Measurements from ENCODE around the gene HSD11B1L.
"Not testable (repeated sequence)": the region's sequence is repeated elsewhere in the genome, so short reads cannot be mapped to it uniquely, and the experiment has no call there.

The HSD11B1L gene

DNA sequence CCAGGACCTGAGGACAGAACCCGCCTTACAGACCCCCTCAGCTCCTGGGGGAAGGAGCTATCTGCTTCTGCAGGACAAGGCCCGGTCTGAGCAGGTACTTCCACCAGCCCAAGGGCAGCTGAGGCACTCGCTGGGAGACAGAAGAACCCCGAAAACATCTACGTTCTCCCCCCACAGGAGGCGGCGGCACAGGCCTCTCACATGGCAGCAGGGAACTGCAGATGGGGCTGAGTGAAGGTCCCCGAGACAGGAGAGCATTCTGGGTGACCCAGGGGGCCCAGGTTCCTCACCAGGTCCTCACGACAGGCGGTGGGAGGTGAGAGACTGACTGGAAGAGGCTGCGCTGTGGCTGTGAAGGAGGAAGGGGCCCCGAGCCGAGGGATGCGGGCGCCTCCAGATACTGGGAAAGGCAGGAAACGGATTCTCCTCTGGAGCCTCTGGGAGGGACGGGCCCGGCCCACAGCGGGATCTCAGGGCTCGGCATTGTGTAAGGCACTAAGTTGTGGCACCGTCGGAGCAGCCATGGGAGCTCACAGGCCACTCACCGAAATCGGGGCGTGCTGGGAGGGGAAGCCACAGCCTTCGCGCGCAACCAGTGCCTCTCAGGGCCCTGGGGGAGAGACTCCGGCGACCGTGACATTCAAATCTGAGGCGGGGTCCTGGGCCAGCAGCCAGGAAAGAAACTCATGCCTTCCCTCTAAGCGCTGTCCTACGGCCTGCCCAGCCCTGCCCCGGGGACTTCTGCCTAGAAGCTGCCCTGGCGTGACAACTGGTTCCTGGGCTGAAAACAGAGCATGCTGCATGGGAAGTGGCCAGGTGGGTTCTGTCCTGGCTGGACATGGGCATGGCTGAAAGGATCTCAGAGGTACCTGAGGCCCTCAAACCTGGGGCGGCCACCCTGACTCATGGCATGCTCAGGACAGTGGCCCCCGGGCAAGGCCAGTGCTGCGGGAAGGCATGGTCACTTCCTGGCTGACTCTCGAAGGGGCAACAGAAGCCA is 23.3 kb downstream of the HSD11B1L start:
- DNase-seq: no peak

DNA sequence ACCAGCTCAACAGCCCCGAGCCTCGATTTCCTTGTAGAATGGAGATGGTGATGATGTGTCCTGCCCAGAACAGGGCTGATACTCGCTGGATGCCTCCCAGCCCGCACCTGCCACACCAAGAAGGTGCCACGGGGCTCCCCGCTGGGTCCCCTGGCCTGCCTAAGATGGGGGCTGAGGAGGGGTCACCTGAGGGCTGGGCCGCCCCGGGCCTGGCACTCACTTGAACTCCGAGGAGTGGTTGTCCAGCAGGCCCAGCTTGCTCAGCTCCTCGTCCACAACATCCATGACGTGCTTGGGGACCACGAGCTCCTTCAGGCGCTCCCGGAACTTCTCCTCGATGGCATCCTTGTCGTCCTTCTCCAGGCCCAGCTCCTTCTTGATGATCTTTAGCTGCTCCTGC is 24.7 kb downstream of the HSD11B1L start:
- no peak for DNase-seq

DNA sequence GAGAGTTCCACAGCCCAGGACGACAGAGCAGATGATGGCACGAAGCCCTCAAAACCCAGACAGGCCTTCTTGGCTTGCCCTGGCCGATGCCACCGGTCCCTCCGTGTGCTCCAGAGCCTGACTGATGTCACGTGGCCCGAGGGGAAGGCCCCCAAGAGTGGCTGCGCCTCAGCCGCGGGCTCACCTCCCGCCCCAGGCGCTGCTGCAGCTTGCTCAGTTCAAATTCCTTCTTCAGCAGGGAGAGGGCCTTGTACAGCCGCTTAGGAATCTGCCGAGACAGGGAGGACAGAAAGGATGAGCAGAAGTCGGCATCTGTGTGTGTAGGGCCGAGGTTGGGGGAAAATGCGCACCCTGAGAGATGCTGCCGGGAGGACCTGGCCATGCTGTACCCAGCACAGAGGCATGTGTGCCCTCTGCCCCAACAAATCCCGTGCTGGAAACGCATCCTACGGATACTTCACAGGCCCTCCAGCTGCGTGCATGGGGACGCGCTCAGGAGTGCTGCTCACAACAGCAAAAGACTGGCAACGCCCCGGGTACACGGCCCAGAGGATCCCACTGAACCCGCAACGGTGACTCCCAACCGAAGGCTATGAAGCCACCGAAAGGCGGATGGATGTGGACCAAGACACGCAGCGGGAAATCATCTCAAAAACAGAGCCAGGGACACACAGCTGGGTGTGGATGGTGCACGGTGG is 26.2 kb downstream of the HSD11B1L start:
- no peak for DNase-seq

DNA sequence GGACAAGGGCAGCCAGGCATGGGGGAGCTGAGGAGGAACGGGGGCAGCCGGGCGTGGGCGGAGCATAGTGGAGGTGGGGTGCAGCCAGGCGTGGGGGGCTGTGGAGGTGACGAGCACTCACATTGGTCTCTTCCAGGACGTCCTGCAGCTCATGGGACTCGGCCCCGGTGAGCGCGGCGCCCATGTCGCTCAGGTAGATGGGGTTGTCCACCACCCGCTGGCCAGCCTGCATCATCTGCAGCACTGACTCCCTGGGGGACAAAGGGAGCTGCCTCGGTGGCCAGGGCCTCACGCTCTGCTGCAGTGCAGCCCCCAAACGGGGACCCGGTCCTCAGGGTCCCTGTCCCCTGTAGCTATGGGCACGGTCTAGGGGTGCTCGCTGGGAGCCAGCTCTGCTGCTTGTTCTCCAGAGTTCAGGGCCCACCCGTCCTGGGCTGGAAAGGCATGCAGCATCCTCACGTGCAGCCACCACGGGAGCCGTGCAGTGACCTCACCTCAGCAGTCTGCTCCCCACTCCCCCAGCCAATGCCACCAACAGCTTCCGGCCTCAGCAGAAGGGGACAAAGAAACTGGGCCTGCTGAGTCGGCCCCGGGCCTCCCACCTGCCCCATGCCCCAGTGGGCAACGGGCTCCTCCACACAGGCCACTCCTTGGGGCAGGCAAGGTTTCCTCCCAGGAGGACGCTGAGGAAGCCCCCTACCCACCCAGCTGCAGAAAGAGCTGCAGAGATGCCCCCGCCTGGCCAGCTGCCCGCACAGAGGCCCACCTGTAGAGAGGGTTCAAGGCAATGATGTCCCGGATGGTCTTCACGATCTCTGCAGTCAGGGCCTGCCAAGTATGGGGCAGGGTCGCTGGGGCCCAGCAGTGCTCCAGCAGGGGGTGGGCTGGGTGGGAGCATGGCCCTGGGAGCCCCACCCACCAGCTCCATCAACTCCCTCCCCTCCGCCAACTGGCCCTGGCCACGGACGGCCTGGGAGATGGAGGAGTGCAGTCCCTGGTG is 27.0 kb downstream of the HSD11B1L start:
- no peak for DNase-seq

DNA sequence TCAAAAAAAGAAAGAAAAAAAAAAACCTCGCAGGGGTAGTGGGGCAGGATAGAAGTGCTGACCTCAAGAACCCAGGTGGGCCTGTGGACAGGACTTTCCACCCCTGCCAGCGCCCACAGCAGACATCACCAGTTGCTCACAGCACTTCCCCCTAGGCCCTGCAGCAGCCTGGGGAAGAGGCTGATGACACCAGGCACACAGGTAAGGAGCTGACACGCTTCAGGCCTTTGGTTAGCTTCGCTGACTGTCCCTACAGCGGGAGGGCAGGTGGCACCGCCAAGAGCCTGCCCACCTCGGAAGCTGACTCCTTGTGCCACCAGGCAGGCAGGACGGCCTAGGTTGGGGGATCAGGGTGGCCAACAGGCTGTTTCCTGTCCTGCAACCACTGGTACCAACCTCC is 30.2 kb downstream of the HSD11B1L start:
- DNase-seq: no peak

DNA sequence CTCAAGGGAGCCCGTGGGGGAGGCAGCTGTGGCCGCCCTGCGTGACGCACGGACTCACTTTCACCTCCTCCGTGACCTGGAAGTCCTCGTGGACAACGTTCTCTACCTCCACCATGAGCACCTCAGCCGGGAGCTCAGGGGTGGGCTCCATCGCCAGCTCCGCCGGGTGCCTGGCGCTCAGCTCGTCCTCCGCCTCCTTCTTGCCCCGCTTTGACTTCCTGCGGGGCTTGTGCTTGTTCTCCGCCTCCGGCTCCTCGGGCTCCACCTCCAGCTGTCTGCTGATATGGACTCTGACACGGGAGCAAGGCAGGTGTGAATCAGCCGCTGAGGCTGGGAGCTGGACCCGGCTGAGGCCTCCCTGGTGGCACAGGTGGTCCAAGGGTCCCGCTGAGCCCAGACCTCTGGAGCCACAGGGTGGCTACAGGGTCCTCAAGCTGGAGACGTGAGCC is 30.9 kb downstream of the HSD11B1L start:
- no peak for DNase-seq

DNA sequence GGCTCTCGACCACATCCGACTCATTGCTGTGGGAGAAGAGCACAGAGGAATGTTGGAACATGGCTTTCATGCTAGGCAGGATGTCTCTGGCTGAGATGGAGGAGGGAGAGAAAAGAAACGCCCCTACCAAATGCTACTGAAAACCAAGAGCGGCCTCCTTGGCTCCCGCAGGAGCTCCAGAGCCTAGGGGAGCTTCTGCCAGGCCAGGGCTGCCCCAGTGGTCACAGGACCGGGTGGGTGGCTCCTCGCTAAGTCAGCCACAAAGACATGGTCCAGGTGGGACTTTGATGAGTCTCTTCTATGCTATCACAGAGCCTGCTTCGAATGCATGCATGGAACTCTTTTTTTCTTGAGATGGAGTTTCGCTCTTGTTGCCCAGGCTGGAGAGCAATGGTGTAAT is 32.4 kb downstream of the HSD11B1L start:
- DNase-seq: no peak

DNA sequence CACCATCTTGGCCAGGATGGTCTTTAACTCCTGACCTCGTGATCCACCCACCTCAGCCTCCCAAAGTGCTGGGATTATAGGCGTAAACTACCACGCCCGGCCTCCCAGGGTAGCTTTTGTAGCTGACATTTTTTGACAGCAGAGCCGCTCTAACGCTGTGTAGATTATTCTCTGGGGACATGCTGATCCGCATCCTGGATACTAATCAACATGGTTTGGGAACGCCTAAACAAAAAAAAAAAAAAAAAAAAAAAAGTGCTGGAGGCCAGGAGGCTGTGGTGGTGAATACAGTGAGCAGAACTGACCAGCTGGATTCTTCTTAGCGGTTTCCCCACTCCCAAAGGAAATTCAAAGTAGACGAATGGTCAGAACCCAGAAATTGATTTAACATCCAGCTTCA is 34.0 kb downstream of the HSD11B1L start:
- DNase-seq: no peak

DNA sequence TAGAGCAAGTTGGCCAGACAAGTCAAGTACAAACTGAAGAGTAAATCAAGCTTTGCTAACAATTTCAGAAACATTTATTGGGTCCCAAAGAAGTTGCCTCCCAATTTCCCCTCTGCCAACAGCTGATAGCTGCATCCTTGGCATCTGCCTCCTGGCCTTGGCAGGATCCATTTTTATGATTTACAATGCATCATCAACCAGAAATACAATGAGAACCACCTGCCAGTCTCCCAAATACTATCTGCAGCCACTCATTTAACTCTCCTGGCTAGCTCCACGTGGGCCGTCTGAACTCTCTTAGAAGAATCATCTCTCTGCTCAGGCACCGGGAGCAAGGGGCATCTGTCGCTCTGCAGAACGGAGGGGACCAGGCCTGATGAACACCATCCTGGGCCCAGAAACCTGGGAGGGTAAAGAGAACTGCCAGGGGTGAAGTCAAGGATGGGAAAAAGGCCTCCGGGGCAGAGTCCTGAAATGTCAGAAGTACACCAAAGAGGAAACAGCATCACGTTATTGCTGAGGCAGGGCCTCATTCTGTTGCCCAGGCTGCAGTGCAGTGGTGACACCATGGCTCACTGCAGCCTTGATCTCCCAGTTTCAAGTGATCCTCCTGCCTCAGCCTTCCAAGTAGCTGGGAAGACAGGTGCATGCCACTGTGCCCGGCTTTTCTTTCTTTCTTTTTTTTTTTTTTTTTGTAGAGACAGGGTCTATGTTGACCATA is 36.5 kb downstream of the HSD11B1L start:
- no peak for DNase-seq

DNA sequence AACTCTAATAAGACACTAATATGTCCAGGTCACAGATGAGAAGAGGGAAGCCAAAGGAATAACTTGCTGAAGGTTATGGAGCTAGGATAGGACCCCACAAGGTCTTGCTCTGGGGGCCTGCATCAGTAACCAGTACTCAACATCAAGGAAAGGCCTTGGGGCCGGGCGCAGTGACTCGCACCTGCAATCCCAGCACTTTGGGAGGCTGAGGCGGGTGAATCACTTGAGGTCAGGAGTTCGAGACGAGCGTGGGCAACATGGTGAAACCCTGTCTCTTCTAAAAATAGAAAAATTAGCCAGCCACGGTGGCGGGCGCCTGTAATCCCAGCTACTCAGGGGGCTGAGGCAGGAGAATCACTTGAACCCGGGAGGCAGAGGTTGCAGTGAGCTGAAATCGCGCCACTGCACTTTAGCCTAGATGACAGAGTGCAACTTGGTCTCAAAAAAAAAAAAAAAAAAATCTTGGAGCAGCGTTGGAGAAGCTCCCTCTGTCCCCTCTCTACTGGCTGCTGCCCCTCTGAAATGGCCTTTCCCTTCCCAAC is 37.3 kb downstream of the HSD11B1L start:
- DNase-seq: no peak

DNA sequence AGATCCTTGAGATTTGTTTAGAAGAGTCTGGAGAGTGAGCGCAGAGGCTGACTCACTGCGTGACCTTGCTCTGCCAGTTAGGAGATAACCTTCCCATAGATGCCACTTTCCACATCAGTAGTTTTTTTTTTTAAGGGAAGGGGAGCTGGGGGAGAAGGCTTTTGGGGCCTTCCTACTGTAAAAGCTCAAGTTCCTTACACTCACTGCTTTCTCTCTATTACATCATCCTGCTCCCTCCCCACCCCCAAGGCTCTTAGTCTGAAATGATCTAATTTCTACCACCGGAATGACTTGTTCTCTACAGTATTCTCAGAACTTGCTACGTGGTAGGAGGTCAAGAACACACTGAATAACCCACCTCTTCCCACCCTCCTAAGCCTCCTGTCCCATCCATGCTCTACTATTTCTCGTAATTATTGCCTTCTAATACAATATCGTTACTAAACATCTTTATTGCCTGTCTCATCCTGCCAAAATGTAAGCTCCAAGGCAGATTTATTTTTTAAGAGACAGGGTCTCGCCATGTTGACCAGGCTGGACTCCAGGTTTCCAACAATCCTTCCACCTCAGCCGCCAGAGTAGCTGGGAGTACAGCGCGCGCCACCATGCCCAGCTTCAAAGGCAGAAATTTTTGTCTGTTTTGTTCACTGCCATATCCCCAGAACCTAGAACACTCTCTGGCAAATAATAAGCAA is 37.9 kb downstream of the HSD11B1L start:
- DNase-seq: no peak

DNA sequence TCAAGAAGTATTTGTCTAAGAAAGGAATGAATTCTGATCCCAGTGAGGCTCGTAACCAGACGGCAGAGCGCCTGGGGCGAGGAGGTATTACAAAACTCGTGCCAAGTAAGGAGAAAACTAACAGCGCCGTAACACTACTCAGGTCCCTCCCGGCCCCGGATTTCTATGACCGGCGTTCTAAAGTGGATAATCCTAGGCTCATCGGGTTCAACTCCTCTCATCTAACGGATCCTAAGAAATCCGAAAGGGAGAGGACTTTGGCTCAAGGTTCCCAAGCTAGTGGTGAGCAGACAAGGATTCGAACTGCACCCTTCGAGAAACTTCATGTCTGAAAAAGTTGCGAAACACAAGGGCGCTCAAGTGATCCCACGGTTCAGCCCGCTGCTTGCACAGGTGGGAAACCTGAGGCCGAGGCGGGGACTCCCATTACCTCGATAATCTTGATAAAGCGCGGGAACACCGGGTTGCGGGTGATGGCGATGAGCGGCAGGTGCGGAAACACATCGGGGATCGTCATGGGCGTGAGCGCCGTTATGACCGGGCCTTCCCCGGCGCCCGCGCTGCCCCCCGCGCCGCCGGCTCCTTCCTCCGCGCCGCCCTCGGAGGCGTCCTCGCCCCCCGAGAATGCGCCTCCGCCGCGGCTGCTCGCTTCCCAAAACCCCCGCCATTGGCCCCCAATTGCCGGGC is 38.6 kb downstream of the HSD11B1L start:
- DNase-seq: no peak

DNA sequence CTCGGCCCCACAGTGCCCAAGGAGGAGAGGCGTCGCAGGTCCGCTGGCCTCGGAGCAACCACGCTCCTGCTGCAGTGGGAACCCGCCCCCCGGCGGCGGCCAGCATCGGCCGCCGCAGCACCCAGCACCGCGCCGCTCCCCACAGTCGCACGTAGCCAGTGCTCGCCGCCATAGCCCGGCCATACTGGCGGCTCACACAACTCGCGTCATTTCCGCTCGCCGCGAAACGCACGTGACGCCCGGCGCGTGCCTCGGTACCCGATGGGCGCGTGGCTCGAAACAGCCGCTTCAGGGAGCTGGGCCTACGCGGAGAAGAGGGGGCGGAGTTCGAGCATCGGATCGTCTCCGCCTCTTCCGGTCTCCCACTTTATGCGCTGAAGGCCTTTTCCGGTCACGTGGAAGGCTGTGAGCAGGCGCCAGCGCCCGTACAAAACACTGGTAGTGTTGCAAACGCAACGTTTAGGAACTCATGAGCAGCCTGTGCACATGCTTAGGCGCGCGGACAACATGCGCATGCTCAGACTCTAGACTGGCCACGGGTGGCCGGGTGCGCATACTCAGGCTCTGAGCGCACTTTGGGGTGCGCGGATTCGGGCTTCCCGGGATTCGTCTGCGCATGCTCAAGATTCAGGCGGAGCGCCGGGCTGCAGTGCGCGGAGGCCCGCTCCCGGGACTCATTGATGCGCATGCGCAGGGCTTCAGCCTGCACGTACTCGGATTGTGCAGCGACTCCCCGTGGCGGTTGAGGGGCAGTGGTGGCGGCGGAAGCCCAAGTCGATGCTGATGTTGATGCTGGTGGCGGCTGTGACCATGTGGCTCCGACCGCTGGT is 39.3 kb downstream of the HSD11B1L start, which contains the start of the genes CATSPERD and LONP1:
CATSPERD (plus strand) TSS at position 677 of the 830 bp plus-strand sequence; CDS start at position 778, 101 bp downstream.
LONP1 (minus strand) TSS at position 186 of the 830 bp plus-strand sequence; CDS start at position 172, 14 bp downstream.
- DNase-seq: peak; percentile 98

DNA sequence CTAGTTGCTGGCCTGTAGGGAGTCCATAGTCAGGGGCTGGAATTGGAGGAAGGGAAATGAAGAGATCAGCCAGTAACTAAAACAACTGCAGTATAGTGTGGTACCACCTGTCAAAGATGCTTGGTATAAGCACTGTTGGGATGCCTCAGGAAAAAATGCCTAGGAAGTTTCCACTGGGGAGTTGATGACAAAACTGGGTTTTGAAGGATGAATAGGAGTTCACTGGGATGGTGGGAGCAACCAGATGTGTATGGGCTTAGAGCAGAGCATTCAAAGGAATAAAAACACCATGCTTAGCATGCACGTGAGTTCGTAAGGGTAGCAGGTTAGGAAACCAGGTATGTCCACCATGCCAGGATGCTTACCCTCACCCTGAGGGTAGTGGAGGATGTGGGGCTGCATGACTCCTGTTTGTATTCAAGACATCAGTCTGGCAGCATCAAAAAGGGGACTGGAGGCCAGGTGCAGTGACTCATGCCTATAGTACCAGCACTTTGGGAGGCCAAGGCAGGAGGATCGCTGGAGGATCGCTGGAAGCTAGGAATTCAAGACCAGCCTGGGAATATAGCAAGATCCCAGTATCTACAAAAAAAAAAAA is 46.7 kb downstream of the HSD11B1L start:
- DNase-seq: no peak

DNA sequence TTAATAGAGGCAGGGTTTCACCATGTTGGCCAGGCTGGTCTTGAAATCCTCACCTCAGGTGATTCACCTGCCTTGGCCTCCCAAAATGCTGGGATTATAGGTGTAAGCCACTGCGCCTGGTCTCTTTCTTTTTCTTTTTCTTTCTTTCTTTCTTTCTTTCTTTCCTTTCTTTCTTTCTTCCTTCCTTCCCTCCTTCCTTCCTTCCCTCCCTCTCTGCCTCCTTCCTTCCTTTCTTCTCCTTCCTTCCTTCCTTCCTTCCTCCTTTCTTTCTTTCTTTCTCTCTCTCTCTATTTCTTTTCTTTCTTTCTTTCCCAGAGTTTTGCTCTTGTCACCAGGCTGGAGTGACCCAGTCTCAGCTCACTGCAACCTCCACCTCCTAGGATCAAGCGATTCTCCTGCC is 52.3 kb downstream of the HSD11B1L start:
- DNase-seq: not testable (repeated sequence)
